IMR-90 (cell line): Measurements from ENCODE around the gene GMPPA.

Experiments used
- CEBPB ChIP-seq: IDR thresholded peaks from 2 replicates; pipeline ENCODE4 v1.6.1; 2012; ENCODE audit warnings: low read depth, low read length, improper control_type of control experiment
- CTCF ChIP-seq: conservative IDR thresholded peaks from 2 replicates; pipeline ENCODE4 v1.5.1; 2012; ENCODE audit warnings: mild to moderate bottlenecking, low read depth, low read length, improper control_type of control experiment
- ELK1 ChIP-seq: fragments of 150-350 bp; IDR thresholded peaks from 2 replicates; pipeline ENCODE4 v1.6.1; 2016; ENCODE audit warnings: low read depth, mild to moderate bottlenecking, low read length, moderate library complexity, borderline replicate concordance
- MAFK ChIP-seq: IDR thresholded peaks from 2 replicates; pipeline ENCODE4 v1.6.1; 2012; ENCODE audit warnings: low read depth, low read length, improper control_type of control experiment
- MXI1 ChIP-seq: IDR thresholded peaks from 2 replicates; pipeline ENCODE4 v1.6.1; 2012; ENCODE audit warnings: low read depth, mild to moderate bottlenecking, low read length, moderate library complexity, borderline replicate concordance
- NFE2L2 ChIP-seq: fragments of 150-350 bp; IDR thresholded peaks from 2 replicates; pipeline ENCODE4 v1.6.1; 2016; ENCODE audit warnings: low read depth, mild to moderate bottlenecking, low read length
- POLR2A ChIP-seq: IDR thresholded peaks from 2 replicates; pipeline ENCODE4 v1.6.1; 2012; ENCODE audit warnings: mild to moderate bottlenecking, low read depth, low read length
- RAD21 ChIP-seq: IDR thresholded peaks from 2 replicates; pipeline ENCODE4 v1.6.1; 2012; ENCODE audit warnings: low read length, improper control_type of control experiment
- RFX5 ChIP-seq: IDR thresholded peaks from 2 replicates; pipeline ENCODE4 v1.8.0; 2012; ENCODE audit warnings: low read depth, mild to moderate bottlenecking, low read length, moderate library complexity
- SMC3 ChIP-seq: fragments of 150-350 bp; IDR thresholded peaks from 2 replicates; pipeline ENCODE4 v1.6.1; 2016; ENCODE audit warnings: low read depth, mild to moderate bottlenecking, antibody characterized with exemption, low read length, moderate library complexity

- TF ChIP-seq POLR2A (no peak), ELK1 (no peak), CTCF (peak; percentile 78), RFX5 (no peak), MAFK (no peak), CEBPB (no peak), SMC3 (peak; percentile 68), MXI1 (no peak), RAD21 (peak; percentile 72), NFE2L2 (no peak)
These were observed 39.0 kb upstream of the GMPPA start for GRCh38 chr2:219459460-219460311.
